HG03378 (cell line): Measurements from ENCODE around the gene DCTN3.

Source experiments
- ATAC-seq: cut with Tn5 transposase; IDR thresholded peaks from one replicate; pipeline ENCODE4 v1.9.1; 2021; ENCODE audit warnings: mild to moderate bottlenecking, moderate library complexity; ENCODE audit not compliant: unreplicated experiment

Gene DCTN3

DNA sequence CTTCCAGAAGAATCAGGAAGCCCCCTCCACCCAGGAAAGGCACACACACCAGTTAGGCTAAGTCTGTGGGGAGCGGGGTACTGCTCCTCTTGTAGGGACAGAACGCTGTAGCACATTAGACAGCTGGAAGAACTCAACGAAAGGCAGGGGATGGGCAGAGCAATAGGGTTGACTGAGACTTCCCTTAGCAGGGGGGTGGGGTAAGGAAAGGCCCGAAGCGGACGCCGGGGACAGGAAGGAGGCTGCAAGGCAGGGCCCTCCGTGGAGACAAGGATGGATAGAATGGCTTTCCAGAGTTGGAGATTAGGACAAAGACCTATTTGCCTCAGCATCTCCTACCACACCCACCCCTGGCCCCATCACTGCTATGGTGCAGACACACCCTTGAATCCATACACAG is 45.1 kb downstream of the DCTN3 start:
- ATAC-seq: no peak

DNA sequence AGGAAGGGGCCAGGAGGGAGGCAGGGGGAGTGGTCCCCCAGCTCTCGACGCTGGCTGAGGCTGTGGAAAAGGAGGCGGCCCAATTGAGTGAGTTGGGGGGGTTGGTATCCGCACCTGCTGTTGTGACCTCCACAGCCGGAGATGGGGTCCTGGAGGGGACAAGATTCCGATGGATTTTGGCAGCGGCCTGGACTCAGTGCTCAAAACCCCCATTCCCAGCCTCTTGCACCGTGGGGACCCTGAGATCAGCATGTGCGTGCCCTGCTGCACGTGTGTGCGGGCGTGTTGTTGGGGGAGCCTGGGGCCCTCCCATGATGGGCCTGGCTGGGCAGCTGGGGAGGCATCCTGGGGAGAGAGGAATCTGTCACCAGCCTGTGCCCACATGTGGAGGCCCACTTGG is 45.7 kb downstream of the DCTN3 start:
- ATAC-seq: no peak

DNA sequence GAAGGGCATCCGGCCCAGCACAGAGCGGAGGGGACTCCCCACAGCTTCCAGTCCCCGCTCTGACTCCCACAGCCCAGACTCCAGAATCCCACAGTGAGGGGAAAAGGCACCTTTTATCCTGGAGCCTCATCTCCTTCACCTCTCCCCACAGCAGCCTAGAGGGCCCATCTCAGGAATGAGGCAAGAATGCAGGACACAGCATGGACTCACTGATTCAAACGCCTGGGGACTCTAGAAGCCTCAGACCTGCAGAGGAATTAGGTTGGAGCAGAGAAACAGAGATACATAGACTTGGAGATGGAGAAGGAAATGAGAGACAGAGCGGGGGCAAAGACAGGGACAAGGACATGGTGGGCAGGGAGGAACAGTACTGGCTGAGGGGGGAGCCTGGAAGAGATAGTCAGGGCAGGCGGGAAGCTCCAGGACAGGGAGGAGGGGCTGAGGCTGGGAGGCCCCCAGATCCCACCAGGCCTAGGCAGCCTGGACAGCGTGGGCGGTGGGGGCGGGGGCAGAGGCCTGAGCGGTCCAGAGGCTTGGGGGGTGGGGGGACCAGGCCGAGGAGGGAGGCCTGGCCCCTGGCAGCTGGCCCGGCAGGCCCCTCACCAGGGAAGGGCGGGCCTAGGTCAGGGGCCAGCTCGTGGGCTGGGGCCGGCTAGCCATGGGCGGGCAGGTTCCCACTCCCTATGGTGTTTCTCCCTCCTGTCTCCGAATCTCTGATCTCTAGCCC is 46.5 kb downstream of the DCTN3 start:
- ATAC-seq: no peak

DNA sequence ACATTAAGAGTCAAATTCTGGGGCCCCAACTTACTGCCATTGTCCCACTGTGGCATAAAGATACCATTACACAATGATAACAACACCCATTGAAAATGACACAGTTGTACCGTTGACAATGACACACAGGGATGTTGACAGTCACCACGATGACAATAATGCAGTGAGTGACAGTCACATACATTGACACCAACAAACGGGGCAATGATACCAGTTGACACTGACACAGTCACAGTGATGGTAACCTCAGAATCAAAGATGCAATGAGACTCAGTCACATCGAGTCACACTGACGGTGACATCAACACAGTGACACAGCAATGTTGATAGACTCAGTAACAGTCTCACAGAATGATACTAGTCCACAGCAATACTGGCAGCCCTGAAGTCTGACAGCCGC is 47.7 kb downstream of the DCTN3 start:
- no peak for ATAC-seq

DNA sequence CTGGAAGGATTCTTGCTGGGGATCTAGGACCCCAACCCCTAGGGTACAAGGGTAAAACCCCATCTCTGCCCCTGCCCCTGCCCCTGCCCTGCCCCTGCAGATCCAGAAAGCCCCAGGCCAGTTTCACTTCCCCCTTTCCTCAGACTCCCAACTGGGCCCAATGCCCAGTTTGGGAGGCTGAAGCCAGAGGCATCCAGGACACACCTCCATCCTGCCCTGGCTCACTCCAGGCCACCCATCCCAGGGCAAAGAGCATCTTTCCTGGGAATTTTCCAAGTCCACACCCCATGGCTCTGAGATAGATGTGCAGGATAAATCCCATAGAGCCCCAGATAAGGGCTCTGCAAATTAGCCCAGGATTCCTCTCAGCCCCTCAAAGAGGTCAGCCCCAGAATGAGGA is 48.2 kb downstream of the DCTN3 start:
- no peak for ATAC-seq

DNA sequence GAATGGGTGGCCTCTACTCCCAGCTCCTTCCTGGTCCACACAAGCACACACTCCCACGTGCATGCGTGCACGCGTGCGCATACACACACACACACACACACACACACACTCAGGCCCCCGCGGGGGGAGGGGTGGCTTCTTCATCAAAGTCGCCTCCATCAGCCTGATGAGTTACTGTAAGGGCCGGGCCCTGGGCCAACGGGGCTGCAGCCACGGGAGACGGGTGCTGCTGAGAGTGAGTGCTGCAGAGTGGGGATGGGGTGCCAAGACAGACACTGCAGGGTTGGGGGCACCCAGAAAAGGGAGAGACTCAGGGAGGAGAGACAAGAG is 48.8 kb downstream of the DCTN3 start:
- no peak for ATAC-seq

DNA sequence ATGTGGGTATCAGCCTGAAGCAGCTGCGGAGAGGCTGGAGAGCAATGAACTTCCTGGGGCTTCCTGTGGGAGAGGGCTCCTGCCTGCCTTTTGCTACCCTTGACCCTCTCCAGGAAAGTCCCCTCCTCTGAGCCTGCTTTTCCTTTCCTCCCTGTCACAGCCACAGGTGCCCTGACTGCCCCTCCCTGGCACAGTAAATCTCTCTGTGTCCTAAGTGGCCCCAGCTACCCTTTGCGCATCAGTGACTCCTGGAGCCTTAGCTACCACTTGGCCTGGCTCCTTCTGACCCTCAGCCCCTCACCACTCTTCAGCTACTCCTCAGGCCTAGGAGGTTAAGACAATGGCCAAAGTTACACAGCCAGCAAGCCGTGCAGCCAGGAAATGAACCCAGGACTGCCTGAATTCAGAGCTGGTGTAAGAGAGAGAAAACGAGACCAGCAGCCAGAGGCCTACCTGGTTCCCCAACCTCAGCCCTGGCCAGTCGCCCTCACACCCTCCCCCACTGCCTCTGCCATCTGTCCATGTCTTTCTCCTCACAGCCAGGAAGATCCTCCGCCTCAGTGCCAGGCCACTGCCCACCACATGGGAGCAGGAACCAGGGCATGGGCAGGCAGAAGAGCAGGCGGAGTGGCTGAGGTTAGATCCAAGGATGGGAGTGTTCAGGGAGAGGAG is 49.4 kb downstream of the DCTN3 start:
- ATAC-seq: no peak

DNA sequence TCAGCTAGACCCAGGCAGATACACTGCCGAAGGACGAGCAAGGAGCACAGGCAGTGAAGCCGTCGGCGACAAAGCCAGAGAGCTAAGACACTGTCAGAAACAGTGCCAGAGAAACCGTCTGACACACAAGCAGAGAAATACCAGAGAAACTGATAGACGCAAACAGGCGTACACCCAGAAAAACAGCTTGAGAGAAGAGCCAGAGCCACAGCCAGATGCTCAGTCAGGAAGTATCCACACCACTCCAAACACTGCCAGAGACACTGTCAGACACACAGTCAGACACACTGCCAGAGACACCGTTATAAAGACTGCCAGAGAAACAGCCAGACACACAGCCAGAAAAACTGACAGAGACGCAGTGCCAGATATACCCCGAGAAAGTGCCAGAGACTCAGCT is 49.9 kb downstream of the DCTN3 start:
- no peak for ATAC-seq

DNA sequence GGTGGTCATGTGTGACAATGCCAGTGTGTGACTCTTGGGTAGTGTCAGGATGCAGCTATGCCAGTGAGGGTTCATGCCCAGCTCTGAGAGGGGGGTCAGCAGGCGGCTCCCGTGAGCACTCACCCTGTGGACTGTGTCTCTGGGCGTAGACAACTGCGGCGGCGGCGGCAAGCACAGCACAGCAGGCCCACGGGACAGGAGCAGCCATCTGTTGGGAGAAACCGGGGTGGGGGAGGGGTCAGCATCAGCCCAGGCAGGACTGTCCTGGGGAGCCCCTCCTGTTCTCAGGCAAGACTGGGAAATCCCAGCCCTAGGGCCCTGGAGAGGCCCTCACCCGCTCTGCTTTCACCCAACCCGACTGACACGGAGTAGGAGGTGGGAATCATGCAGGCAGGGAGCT is 51.5 kb downstream of the DCTN3 start:
- ATAC-seq: no peak

DNA sequence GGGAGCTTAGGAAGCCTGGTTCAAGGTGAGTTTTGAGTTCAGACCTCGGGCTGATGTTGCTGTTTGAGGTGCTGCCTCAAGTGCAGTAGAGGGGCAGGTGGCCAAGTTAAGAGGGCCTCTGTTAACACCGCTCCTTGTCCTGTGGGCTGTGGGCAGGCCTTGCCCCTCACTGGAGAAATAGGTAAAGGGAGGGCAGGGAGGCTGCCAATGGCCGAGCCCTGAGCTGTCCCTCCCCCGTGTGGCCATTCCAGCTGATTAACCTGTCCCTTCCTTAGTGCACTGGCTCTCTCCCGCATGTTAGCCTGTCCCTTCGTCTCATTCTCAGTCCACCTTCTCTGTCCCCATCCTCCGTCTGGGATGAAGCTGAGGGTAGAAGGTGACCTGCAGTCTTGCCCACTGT is 52.2 kb downstream of the DCTN3 start:
- ATAC-seq: no peak

DNA sequence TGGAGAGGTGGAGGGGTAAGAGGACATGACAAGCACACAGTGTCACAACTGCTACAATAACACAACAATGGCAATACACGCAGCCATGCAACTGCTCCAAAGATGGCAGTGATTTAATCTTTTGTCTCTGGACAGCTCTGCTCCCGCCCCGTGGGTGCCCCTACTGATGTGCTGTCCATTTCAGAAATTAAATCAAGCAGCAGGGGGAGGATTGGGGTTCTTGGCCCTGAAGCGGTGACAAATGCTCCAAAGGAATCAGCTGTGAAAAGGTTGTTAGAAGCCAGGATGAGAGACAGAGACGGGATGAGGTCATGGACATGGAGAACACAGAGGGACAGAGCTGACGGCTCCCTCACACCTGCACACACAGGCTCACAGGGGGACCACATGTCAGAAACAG is 53.3 kb downstream of the DCTN3 start:
- ATAC-seq: no peak

DNA sequence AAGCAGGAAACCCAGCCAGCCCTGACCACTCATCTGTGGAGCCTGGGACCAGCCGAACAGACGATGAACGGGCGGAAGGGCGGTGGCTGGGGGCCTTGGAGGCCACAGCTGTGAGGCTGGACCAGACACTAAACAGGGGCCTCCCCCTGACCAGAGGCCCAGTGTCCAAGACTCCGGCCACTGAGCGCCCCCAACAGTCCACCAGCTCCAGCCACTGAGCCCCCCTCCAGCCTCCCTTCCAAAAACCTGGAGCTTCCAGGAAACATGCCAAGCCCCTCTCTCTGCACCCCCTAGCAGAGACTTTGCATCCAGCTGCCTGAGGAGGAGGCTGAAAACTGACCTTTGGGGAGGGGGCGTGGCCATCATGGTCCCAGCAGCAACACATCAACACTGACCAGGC is 54.0 kb downstream of the DCTN3 start:
- no peak for ATAC-seq

DNA sequence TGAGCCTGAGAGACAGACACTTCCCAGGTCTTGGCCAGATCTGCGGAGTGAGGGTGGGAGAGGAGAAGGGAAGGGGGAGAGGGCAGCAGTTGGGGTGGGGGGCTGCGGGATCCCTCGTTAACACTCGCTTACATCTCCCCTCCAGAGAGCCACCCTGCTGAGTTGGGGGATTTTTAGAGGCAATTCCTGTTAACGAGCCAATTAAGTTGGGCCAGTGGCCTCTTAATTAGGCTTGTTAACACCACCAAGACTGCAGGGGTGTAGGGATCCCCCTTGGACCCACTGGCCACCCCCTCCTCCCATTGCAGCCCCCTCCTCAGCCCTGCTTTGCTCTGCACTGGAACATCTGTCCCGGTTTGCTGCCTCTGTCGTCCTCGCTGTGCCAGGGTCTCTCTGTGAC is 54.4 kb downstream of the DCTN3 start:
- ATAC-seq: no peak

DNA sequence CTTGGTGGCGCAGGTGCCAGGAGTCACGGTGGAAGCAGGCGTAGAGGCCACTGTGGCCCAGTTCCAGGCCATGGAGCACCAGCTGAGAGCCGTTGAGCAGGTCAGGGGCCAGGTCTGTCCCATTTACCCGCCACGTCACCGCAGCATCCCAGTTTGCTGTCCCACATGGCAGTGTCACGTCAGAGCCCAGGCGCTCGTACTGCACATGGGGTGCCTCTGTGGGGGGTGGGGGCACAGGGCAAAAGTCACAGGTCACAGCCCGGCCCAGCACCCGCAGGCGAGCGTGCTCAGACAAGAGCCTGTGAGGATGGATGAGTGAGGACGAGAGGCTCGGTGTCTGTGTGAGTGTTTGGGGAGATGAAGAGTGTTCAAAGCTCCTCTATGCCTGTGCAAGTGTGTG is 55.7 kb downstream of the DCTN3 start:
- no peak for ATAC-seq
